Measurements from ENCODE around the gene DNAJB2.

Gene DNAJB2

DNA sequence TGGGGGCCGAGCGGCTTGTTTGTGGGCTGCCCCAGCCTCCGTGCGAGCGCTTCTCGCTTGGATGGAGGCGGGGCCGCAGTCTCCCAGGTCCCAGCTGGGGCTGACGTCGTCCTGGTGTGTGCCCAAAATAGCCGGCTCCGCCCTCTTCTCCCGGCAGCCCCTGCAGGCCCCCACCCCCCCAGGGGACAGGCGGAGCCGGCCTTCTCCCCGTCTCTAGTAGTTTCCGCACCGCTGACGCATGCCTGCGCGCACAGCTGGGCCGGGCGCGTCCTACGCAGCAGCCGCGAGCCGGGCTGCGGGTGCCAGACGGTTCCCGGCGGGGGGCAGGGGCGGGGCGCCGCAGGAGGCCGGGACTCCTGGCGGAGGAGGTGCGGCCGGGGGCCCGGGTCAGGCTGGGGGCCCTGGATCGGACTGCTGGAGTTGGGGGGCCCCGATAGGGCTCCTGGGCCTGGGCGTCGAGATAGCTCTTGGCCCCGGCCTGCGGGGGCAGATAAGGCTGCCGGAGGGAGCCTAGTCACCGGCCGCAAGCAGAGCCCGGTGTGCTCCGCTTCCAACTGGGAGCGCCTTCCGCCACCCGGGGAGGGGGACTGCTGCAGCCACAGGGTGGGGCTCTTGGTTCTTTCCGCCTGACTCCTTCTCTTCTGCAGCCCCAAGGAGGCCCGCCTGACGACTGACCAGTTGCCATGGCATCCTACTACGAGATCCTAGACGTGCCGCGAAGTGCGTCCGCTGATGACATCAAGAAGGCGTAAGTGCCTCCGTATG is at the start of gene DNAJB2:
DNAJB2 (plus strand) TSS at position 216 of the 765 bp plus-strand sequence; CDS start at position 684, 468 bp downstream.
- H3K9me3 ChIP-seq (ENCODE audit: insufficient read depth, low read length), result no peaks in the 10 kb centered on the region
- no peaks in the 10 kb centered on the region for H4K20me1 ChIP-seq (ENCODE audit: insufficient read depth, low read length)
- peak within 1 kb of the TSS; percentile 90 for H3K4me3 ChIP-seq (ENCODE audit: low read length)
- peak within 1 kb of the TSS; percentile 90 for H3K27ac ChIP-seq (ENCODE audit: low read length)
- H3K4me2 ChIP-seq (ENCODE audit: low read length), result peak within 1 kb of the TSS; percentile 96
- H3K79me2 ChIP-seq (ENCODE audit: low read length), result no peaks in the 10 kb centered on the region
- no peak for TF ChIP-seq EZH2phosphoT487 (IDR thresholded peaks at IDR 0.05; ENCODE audit: low read depth)
- TF ChIP-seq, protein P1, sequence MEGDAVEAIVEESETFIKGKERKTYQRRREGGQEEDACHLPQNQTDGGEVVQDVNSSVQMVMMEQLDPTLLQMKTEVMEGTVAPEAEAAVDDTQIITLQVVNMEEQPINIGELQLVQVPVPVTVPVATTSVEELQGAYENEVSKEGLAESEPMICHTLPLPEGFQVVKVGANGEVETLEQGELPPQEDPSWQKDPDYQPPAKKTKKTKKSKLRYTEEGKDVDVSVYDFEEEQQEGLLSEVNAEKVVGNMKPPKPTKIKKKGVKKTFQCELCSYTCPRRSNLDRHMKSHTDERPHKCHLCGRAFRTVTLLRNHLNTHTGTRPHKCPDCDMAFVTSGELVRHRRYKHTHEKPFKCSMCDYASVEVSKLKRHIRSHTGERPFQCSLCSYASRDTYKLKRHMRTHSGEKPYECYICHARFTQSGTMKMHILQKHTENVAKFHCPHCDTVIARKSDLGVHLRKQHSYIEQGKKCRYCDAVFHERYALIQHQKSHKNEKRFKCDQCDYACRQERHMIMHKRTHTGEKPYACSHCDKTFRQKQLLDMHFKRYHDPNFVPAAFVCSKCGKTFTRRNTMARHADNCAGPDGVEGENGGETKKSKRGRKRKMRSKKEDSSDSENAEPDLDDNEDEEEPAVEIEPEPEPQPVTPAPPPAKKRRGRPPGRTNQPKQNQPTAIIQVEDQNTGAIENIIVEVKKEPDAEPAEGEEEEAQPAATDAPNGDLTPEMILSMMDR (IDR thresholded peaks at IDR 0.05; ENCODE audit: low read depth, low read length), result no peak
- no peaks in the 10 kb centered on the region for H3K27me3 ChIP-seq (ENCODE audit: low read depth, low read length)
- H3K4me1 ChIP-seq (ENCODE audit: low read length), result peaks cover 11% of the 10 kb centered on the region
- H2AFZ ChIP-seq (ENCODE audit: low read depth, low read length), result peak within 1 kb of the TSS; percentile 82
- peak within 1 kb of the TSS; percentile 88 for H3K9ac ChIP-seq (ENCODE audit: low read length)
- H3K36me3 ChIP-seq (replicated peaks; ENCODE audit: low read depth, low read length), result peaks cover 3% of the 10 kb centered on the region

DNA sequence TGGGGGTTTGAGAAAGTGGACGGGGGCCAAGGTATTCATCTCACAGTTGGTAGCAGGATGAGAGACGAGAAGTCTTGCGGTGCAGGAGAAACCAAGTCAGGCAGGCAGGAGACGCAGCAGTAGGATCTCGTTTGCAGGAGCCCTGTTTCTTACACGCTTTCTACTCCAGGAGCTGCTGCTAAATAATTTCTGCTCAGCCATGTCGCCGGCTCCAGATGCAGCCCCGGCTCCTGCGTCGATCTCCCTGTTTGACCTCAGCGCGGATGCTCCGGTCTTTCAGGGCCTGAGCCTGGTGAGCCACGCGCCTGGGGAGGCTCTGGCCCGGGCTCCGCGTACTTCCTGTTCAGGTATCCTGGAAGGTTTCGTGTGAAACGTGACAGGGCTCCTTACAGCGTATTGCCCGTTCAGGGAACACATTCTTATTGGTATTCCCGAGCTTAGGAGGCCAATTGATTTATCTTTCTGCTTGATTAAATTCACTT is 49.1 kb upstream of the DNAJB2 start:
- Histone ChIP-seq H3K27me3 (ENCODE audit: low read depth, low read length) (no peaks in the 10 kb centered on the region), H3K9me3 (ENCODE audit: insufficient read depth, low read length) (no peaks in the 10 kb centered on the region), H3K79me2 (ENCODE audit: low read length) (peaks cover 31% of the 10 kb centered on the region), H3K36me3 (replicated peaks; ENCODE audit: low read depth, low read length) (peaks cover 20% of the 10 kb centered on the region), H2AFZ (ENCODE audit: low read depth, low read length) (no peak overlapping the region; the same call in 1 of the 2 replicates), H4K20me1 (ENCODE audit: insufficient read depth, low read length) (no peaks in the 10 kb centered on the region), H3K27ac (ENCODE audit: low read length) (peak overlapping the region; percentile 59), H3K4me3 (ENCODE audit: low read length) (peak overlapping the region; percentile 100), H3K4me1 (ENCODE audit: low read length) (peaks cover 14% of the 10 kb centered on the region), H3K4me2 (ENCODE audit: low read length) (peak overlapping the region; percentile 80), H3K9ac (ENCODE audit: low read length) (peak overlapping the region; percentile 68)
- TF ChIP-seq, protein P1 (IDR thresholded peaks at IDR 0.05; ENCODE audit: low read depth, low read length), result no peak
- no peak for TF ChIP-seq EZH2phosphoT487 (IDR thresholded peaks at IDR 0.05; ENCODE audit: low read depth)

DNA sequence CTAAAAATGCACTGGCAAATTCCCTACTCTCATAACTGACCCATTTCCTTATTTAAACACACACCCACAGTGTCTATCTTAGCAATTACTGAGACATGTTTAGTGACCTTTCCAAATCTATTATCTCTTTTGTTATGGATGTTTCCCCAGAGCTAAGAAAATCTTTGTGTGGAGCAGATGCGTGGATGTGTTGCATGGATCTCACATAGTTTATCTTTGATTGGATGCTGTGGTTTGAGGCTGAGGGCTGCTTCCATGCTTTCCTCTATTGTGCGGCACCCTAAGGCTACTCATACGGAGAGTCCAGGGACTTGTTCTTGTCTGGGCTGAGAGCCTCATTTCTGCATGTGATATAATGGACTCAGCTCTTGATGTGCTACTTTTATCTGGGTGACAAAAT is 44.8 kb upstream of the DNAJB2 start:
- Histone ChIP-seq H3K9ac (ENCODE audit: low read length) (no peak overlapping the region), H3K27me3 (ENCODE audit: low read depth, low read length) (no peaks in the 10 kb centered on the region), H3K4me1 (ENCODE audit: low read length) (peaks cover 7% of the 10 kb centered on the region), H2AFZ (ENCODE audit: low read depth, low read length) (no peak overlapping the region), H4K20me1 (ENCODE audit: insufficient read depth, low read length) (no peaks in the 10 kb centered on the region), H3K79me2 (ENCODE audit: low read length) (peaks cover 14% of the 10 kb centered on the region), H3K4me3 (ENCODE audit: low read length) (no peak overlapping the region), H3K27ac (ENCODE audit: low read length) (no peak overlapping the region), H3K4me2 (ENCODE audit: low read length) (no peak overlapping the region), H3K36me3 (replicated peaks; ENCODE audit: low read depth, low read length) (peaks cover 24% of the 10 kb centered on the region), H3K9me3 (ENCODE audit: insufficient read depth, low read length) (no peaks in the 10 kb centered on the region)
- TF ChIP-seq, protein P1 (IDR thresholded peaks at IDR 0.05; ENCODE audit: low read depth, low read length), result no peak
- no peak for TF ChIP-seq EZH2phosphoT487 (IDR thresholded peaks at IDR 0.05; ENCODE audit: low read depth)

DNA sequence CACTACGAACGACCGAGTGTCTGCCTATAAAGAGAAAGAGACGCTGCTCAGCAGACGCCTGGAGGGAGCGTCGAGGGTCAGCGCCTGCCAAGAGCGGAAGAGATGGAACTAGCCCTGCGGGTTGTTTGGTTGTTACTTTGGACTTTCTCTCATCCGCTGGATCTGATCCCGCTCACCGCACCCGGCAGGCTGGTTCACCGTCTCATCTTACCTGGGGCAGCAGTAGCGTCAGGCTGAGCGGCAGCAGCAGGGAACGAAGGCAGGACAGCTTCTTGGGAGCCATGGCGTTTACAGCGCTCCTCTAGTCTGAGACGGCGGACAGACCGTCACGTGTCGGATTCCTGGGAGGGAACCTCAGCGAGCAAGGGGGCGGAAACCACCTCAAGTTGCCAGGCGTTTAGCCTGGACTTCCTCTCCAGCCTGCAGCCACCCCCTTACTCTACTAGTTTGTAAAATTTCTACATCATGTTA is 35.8 kb upstream of the DNAJB2 start:
- Histone ChIP-seq H3K79me2 (ENCODE audit: low read length) (peaks cover 12% of the 10 kb centered on the region), H3K4me2 (ENCODE audit: low read length) (no peak overlapping the region), H3K9ac (ENCODE audit: low read length) (no peak overlapping the region), H3K27me3 (ENCODE audit: low read depth, low read length) (no peaks in the 10 kb centered on the region), H3K4me3 (ENCODE audit: low read length) (no peak overlapping the region), H3K27ac (ENCODE audit: low read length) (no peak overlapping the region), H4K20me1 (ENCODE audit: insufficient read depth, low read length) (no peaks in the 10 kb centered on the region), H3K36me3 (replicated peaks; ENCODE audit: low read depth, low read length) (peaks cover 2% of the 10 kb centered on the region), H3K4me1 (ENCODE audit: low read length) (peaks cover 17% of the 10 kb centered on the region), H3K9me3 (ENCODE audit: insufficient read depth, low read length) (no peaks in the 10 kb centered on the region), H2AFZ (ENCODE audit: low read depth, low read length) (no peak overlapping the region)
- TF ChIP-seq, protein P1 (IDR thresholded peaks at IDR 0.05; ENCODE audit: low read depth, low read length), result no peak
- no peak for TF ChIP-seq EZH2phosphoT487 (IDR thresholded peaks at IDR 0.05; ENCODE audit: low read depth)

Measured in OCI-LY3 (cell line).